ENCODE results near the gene SNTG2.
"Not testable (repeated sequence)": the region's sequence is repeated elsewhere in the genome, so short reads cannot be mapped to it uniquely, and the experiment has no call there.

The SNTG2 gene

DNA sequence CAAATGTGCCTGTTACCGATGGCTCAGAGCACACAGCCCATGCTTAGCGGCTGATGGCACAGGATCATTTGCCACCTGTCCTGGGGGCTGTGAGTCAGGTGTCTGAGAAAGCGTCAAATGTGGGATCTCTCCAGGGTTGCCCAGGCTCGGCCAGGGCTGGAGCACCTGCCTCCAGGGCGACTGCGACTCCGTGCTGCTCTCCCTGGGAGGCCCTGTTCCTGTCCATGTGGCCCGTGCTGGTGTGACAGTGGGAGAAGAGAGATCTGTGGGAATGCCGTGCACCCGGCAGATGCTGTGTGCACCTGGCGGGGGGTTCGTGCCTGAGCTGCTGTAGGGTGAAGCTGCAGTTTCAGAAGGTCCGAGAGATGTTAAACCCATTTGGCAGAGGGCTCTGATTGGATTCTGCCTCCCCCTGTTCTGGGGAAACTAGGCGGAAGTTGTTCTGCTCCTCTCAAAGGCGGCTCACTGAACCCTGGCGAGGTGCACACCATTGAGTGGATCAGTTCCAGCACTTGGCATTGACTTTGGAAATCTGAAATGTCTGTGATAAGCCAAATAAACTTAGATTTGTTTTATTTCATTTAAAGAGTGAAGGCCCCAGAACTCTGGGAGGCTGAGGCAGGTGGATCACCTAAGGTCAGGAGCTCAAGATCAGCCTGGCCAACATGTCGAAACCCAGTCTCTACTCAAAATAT is 428.0 kb downstream of the SNTG2 start:
- DNase-seq (ENCODE audit: low read depth), result no peak

DNA sequence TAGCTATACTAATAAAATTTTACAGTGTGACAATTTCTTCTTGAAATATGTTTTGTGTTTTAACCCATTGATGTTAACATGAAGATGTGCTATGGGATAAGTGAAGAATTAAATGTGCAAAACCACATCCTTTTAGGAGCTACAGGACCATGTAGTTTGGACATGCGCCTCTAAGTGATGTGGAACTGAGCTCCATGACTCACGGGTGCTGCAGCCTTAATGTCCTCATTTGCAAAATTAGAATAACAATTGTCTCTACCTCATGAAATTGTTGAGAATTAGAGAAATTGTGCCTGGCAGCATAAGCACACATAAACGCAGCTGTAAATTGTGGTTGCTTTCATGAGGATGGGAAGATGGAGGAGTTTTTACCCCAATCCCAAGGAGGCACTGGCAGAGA is 431.0 kb downstream of the SNTG2 start:
- no peak for DNase-seq (ENCODE audit: low read depth)

DNA sequence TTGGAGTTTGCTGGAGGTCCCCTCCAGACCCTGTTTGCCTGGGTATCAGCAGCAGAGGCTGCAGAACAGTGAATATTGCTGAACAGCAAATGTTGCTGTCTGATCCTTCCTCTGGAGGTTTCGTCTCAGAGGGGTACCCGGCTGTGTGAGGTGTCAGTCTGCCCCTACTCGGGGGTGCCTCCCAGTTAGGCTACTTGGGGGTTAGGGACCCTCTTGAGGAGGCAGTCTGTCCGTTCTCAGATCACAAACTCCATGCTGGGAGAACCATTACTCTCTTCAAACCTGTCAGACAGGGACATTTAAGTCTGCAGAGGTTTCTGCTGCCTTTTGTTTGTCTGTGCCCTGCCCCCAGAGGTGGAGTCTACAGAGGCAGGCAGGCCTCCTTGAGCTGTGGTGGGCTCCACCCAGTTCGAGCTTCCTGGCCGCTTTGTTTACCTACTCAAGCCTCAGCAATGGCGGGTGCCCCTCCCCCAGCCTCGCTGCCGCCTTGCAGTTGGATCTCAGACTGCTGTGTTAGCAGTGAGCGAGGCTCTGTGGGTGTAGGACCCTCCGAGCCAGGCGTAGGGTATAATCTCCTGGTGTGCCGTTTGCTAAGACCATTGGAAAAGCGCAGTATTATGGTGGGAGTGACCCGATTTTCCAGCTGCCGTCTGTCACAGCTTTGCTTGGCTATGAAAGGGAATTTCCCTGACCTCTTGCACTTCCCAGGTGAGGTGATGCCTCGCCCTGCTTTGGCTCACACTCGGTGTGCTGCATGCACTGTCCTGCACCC is 437.5 kb downstream of the SNTG2 start:
- DNase-seq (ENCODE audit: low read depth), result not testable (repeated sequence)

DNA sequence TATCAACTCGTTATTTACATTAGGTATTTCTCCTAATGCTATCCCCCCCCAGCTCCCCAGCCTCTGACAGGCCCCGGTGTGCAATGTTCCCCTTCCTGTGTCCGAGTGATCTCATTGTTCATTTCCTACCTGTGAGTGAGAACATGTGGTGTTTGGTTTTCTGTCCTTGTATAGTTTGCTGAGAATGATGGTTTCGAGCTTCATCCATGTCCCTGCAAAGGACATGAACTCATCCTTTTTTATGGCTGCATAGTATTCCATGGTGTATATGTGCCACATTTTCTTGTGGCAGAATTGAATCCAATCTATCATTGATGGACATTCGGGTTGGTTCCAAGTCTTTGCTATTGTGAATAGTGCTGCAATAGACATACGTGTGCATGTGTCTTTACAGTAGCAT is 439.5 kb downstream of the SNTG2 start:
- not testable (repeated sequence) for DNase-seq (ENCODE audit: low read depth)

DNA sequence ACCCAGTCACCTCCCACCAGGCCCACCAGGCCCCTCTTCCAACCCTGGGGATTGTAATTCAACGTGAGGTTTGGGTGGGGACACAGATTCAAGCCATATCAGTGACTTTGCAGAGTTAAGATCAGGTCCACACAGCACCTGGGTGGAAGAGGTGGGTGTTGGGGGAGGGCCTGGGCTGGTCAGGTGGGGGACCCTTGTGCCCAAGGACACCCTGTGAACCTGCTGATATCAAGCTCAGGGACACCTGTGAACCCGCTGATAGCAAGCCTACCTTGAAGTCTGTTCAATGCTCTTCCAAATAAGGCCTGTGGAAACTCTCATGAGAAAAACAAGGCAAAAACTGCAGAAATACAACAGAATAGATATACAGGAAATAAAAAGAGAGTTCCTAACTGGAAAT is 442.7 kb downstream of the SNTG2 start:
- DNase-seq (ENCODE audit: low read depth), result no peak

DNA sequence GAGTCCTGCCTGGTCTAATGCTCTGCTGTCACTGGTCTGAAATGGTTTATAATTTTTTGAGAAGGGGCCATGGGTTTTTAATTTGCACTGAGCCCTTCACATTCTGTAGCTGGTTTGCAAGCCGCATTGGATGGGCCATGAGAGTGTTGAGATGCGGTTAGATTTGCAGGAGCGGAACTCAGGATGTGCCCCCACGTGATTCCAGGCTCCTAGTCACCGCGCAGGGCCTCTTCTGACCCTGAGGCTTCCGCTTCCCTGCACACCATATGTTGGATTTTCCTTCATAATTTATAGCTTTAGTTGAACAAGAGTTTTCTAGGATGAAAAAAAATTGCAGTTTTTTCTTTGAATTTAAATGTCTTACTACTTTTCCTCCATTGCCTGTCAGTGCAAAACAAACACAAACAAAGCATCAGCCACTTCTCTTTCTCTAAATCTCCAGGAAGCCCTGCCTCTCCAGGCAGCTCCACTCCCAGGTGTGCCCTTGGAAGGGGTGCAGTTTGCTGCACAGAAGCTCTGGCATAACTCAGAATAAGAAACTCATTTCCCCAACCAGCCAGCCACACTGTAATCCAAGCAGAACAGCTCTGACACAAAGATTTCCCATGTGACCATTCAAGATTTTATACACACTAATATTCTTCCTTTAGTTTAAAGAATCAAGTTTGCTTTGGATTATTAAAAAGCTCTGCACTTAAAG is 444.2 kb downstream of the SNTG2 start:
- no peak for DNase-seq (ENCODE audit: low read depth)

DNA sequence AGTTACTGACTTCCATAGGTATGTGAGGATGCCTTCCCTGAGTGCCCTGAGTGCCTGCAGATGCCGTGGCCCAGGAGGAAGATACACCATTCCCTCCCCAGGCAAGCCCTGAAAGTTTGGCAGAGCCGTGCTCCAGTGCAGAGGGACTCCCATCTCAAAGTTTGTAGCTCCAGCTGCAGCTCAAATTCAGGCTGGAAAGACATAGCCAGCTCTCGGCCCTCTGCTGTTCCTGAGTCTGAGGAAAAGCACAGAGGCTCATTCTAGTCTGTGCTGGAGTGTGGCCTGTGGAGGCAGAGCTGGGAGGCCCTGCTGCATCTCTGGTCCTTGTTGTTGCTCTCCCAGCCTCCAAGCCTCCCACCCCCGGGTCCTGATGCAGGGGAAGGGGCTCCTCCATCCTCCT is 446.7 kb downstream of the SNTG2 start:
- DNase-seq (ENCODE audit: low read depth), result no peak

DNA sequence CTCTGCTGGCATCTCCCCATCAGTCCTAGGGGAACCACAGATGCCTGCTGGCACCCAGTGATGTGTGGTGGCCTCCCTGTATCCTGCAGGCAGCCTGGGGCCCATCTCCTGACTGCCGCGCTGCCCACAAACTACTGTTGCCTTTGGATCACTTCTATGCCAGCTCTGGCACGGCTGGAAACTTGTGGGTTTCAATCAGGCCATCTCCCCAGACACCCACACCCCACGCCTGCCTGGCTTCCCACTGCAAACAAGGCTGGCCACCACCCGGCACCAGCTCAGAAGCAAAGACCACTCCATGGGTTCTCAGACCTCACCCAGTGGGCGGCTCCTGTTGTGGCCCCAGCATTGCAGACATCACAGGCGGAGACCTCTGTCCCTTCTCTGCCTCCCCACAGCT is 447.5 kb downstream of the SNTG2 start:
- DNase-seq (ENCODE audit: low read depth), result no peak

DNA sequence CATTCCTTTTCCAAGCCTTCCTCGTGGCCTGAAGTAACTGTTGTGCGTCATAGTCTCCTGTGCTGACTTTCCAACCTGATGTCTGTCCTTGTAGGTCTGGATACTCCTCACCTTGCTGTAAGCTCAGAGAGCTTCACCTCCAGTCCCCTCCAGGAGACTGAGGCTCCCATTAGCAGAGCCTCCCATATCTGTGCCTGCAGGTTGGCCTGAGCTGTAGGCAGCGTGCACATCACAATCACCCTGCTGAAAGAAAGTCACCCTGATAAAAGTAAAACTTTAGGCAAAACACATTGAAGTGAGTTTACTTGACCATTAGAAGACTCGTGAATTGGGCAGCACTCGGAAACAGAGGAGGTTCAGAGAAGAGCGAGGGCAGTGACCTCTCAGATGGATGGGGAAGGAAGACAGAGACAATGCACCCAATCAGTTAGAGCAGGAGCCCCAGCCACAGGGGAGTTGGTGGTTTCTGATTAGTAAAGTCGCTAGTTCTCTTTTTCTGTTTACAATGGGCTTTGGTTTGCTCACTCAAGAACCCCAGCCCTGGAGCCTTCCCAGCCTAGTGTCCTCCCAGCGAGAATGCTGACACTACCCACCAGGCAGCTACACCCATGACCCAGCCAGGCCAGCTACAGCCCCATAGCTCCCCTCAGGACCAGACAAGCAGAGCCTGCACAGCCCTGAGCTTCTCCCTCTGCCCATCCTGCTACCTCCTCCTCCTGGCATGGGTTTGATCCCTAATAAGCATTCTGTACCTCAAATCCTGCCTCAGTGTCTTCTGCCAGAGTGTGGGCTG is 450.5 kb downstream of the SNTG2 start:
- DNase-seq (ENCODE audit: low read depth), result no peak

DNA sequence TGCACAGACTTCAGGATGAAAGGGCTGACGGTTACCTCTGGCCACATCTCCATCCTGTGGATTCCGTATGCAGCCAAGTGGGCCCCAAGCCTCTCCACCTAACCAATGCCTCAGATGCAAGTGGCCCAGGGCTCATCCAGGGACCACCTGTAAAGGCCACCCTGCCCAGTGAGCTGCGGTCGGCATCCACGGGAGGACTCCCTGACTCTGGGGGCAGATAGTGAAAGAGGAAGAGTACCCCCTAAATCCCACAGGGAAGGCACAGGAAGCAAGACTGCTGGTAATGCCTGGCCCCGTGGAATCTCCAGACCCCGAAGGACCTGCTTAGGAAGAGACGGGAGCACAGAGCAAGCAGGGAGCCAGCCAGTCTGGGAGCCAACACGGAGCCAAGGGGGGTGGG is 451.4 kb downstream of the SNTG2 start:
- no peak for DNase-seq (ENCODE audit: low read depth)

DNA sequence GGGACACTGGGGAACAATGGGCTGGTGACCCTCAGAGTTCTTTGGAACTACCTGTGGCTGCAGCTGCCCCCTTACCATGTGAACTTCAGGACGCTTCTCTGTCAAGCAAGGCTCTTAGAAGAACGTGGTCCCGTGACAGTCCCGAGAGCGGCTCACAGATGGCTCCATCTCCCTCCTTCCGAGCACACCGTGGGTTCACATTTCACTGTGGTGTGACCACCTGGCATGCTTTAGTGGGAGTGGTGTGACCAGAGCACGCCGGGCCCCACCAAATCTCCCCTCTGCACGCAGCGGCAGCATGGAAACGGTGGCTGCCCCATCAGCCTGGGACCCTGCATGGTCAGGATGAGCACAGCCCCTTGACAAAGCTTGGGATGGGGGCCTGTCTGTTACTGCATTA is 452.9 kb downstream of the SNTG2 start:
- no peak for DNase-seq (ENCODE audit: low read depth)

DNA sequence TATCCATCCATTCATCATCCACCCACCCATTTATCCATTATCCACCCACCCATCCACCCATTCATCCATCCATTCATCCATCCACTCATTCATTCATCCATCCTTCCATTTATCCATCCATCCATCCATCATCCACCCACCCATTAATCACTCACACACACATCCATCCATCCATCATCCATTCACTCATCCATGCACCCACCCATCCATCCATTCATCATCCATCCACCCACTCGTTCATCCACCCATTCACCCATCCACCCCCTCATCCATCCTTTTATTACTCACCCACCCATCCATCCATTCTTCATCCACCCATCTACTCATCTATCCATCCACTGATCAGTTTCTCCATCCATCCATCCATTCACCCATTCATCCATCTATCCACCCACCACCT is 454.5 kb downstream of the SNTG2 start:
- no peak for DNase-seq (ENCODE audit: low read depth)

DNA sequence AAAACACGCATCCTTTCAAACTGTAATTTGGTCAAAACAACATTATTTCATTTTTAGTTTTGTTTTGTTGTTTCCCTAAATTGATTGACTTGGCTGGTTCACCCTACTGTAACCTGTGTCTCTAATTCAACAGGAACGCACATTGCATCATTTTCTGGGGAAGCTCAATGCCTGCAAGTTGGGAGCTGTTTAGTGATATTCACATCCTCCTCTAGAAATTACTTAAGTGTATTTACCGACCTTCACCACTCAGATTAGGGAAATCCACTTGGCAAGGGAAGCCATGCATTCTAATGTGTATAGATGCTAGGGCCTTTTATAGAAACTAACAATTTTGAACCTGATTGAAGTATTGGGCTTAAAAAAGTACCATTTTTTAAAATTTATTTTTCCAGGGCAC is 455.3 kb downstream of the SNTG2 start:
- no peak for DNase-seq (ENCODE audit: low read depth)

DNA sequence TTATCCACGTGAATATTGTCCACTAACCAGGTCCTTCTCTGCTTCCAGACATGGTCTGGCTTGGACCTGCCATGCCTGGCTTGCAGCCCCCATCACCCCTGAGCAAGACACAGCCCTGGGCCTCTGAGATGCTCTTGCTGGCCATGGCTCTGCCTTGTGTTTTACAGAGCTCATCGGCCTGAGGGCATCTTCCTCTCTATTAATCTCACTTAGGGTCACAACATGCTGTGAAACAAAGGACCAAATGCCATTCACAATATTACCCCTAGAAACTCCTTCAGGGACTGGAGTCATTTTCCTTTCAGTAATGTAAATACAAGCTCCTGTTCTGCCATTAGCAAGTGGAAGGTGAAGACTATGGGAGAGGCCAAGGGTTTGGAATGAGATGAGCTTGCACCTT is 455.8 kb downstream of the SNTG2 start:
- DNase-seq (ENCODE audit: low read depth), result no peak

DNA sequence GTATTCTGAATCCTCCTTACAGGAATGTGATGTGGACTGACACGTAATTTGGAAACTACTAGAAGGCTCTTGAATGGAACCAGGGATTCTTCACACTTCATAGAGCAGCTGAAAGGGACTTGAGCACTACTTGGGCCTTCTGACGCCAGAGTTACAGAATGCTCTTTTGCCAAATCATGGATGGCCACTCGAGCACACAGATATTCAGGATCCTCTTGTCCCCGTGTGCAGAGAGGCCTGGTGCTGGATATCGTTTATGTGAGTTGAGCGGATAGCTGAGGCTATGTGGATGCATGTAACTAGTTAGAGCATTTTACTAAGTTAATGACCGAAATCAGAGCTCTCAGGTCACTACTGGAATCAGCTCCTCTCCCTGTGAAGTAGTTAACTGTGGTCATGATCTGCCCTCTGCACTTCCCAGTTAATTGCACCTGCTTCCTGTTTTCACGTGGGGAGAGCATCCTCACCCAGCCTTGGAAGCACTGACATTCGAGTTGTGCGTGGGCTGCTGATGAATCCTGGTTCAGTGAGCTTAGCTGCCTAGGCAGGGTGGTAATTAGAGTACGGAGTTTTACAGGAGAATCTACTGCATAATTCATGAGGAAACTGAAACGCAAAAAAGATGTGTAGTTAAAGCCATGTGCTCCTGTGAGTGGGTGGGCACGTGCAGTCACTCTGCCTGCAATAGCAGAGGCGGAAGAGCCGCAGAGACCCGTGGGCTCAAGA is 457.5 kb downstream of the SNTG2 start:
- no peak for DNase-seq (ENCODE audit: low read depth)

DNA sequence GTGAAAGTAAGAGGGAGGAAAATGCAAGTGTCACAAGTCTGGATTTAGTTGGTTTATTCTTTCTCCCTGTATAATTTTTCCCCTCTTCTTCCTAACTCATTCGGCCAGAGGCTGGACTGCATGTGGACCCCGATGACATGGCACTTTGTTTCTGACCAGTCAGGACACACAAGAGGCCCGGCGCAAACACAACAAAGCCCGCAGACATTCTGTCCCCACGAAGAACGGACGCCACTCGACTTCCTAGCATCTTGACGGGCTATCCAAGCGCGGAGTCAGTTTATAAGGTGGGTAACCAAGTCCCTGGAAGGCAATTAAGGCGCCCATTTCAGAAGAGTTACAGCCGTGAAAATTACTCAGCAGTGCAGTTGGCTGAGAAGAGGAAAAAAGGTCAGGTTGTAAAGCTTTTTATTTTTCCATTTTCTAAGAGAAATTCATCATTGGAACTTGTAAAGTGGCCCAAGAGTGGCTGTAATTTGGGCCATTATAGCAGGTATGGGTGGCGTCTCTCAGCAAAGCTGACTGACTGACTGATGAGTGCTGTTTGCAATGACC is 462.6 kb downstream of the SNTG2 start, which contains the start of gene TPO:
TPO (plus strand) TSS at position 308 of the 555 bp plus-strand sequence. CDS start 946 bp downstream, outside the sequence.
- DNase-seq (ENCODE audit: low read depth), result no peak

DNA sequence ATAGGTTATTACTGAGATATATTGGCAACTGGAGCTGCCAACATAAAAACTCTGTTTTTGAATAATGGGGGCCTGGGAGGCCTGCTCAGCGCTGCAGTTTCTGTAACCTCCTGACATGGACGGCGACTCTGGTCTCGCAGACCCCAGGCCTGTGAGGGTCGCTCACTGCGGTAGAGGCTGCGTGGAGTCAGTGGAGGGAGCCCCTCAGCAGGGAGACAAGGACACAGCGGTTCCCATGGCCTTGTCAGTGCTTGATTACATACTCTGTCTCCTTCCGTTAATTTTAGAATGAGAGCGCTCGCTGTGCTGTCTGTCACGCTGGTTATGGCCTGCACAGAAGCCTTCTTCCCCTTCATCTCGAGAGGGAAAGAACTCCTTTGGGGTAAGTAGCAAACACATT is 463.5 kb downstream of the SNTG2 start:
- no peak for DNase-seq (ENCODE audit: low read depth)

DNA sequence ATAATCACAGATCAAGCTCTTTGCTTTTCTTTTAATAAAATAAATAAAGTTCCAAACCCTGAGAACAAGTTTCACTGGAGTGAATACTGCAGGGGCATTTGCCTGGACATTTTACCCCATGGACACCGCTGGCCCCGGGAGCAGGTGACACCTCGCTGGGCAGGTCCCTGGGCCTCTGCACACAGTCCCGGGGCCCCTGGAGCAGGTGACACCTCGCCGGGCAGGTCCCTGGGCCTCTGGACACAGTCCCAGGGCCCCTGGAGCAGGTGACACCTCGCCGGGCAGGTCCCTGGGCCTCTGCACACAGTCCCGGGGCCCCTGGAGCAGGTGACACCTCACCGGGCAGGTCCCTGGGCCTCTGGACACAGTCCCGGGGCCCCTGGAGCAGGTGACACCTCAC is 464.3 kb downstream of the SNTG2 start:
- not testable (repeated sequence) for DNase-seq (ENCODE audit: low read depth)

DNA sequence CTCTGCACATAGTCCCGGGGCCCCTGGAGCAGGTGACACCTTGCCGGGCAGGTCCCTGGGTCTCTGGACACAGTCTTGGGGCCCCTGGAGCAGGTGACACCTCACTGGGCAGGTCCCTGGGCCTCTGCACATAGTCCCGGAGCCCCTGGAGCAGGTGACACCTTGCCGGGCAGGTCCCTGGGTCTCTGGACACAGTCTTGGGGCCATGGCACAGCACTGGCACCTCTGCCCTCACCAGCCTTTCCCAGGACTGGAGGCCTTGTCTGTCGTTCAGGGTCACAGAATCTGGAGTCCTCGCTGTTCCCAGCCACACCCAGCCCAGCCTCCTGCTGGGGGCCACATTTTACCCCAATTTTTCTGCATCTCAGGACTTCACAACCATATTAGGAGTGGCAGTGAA is 464.9 kb downstream of the SNTG2 start:
- DNase-seq (ENCODE audit: low read depth), result no peak
